HepG2 (cell line): ENCODE data around the gene H6PD. TPM values are rescaled to one million over a fixed set of nuclear protein-coding genes. Genes with fewer than 3 reads are reported as not detected.

Experiments
- KDM1A ChIP-seq: IDR thresholded peaks from 2 replicates; pipeline ENCODE4 v1.6.1; 2016; ENCODE audit warnings: missing compliant biosample characterization
- KDM2A ChIP-seq: sonication (generic); formaldehyde crosslinking; IDR thresholded peaks from 2 replicates; pipeline ENCODE4 v1.4.0; 2020; ENCODE audit warnings: low read depth, missing genetic modification reagents, borderline replicate concordance
- POGZ ChIP-seq: sonication (generic); formaldehyde crosslinking; IDR thresholded peaks from 2 replicates; pipeline ENCODE4 v1.4.0; 2020; ENCODE audit warnings: mild to moderate bottlenecking, missing genetic modification reagents
- SIX4 ChIP-seq: sonication (generic); formaldehyde crosslinking; IDR thresholded peaks from 2 replicates; pipeline ENCODE4 v1.4.0; 2020; ENCODE audit warnings: missing genetic modification reagents
- SRY ChIP-seq: sonication (generic); formaldehyde crosslinking; IDR thresholded peaks from 2 replicates; pipeline ENCODE4 v1.8.0; 2022; ENCODE audit warnings: mild to moderate bottlenecking, missing genetic modification reagents
- STAT5B ChIP-seq: sonication (generic); formaldehyde crosslinking; IDR thresholded peaks from 2 replicates; pipeline ENCODE4 v1.4.0; 2020; ENCODE audit warnings: missing genetic modification reagents
- TGIF2 ChIP-seq: IDR thresholded peaks from 2 replicates; pipeline ENCODE4 v1.6.1; 2016; ENCODE audit warnings: control low read depth, missing compliant biosample characterization
- ZNF431 ChIP-seq: sonication (generic); formaldehyde crosslinking; IDR thresholded peaks from 2 replicates; pipeline ENCODE4 v1.9.0; 2022; ENCODE audit warnings: missing genetic modification reagents, low read depth, mild to moderate bottlenecking, borderline replicate concordance
- ZNF546 ChIP-seq: sonication (generic); formaldehyde crosslinking; conservative IDR thresholded peaks from 2 replicates; pipeline ENCODE4 v1.8.1; 2023; ENCODE audit warnings: mild to moderate bottlenecking, missing genetic modification reagents
- ZNF616 ChIP-seq: sonication (generic); formaldehyde crosslinking; IDR thresholded peaks from 2 replicates; pipeline ENCODE4 v1.5.0; 2020; ENCODE audit warnings: low read depth, mild to moderate bottlenecking, missing genetic modification reagents
- ZNF773 ChIP-seq: sonication (generic); formaldehyde crosslinking; IDR thresholded peaks from 2 replicates; pipeline ENCODE4 v1.4.0; 2020; ENCODE audit warnings: missing genetic modification reagents, borderline replicate concordance
- polyA plus RNA-seq, 8 experiments: library from polyadenylated mRNA; depleted of rRNA in 3 of 8; stranded (reverse) in 7 of 8; unstranded in 1 of 8; fragments of >200 nt; fragmentation: Illumina TruSeq in 4 of 8; extraction: Trizol in 4 of 8; gene quantifications; 2 replicates each; pipeline versions ENCODE4 v1.2.1 to v1.2.3, GENCODE V29; 2011 to 2016; ENCODE audit warnings: low read depth in 4 of 8, missing spikeins in 1 of 8, mixed read lengths in 1 of 8; ENCODE audit not compliant: insufficient read depth in 1 of 8
- total RNA-seq, 5 experiments: library from RNA; depleted of rRNA; stranded (reverse); fragments of >200 nt; fragmentation: Illumina TruSeq; extraction: Trizol; gene quantifications; 2 replicates each; pipeline ENCODE4 v1.2.3, GENCODE V29; 2016; ENCODE audit warnings: low read depth in 1 of 5
- TF ChIP-seq, protein P1 (sequence below): sonication (generic); formaldehyde crosslinking; IDR thresholded peaks from 2 replicates; pipeline ENCODE4 v1.4.0; 2020; ENCODE audit warnings: missing genetic modification reagents, borderline replicate concordance
- TF ChIP-seq, protein P2 (sequence below): sonication (generic); formaldehyde crosslinking; IDR thresholded peaks from 2 replicates; pipeline ENCODE4 v1.8.0; 2022; ENCODE audit warnings: low read depth, missing genetic modification reagents
- TF ChIP-seq, protein P3 (sequence below): sonication (generic); formaldehyde crosslinking; conservative IDR thresholded peaks from 2 replicates; pipeline ENCODE4 v1.8.0; 2022; ENCODE audit warnings: mild to moderate bottlenecking, moderate library complexity, missing genetic modification reagents
- TF ChIP-seq, protein P4 (sequence below): sonication (generic); formaldehyde crosslinking; IDR thresholded peaks from 2 replicates; pipeline ENCODE4 v1.4.0; 2020; ENCODE audit warnings: missing genetic modification reagents, borderline replicate concordance
- TF ChIP-seq, protein P5 (sequence below): sonication (generic); formaldehyde crosslinking; IDR thresholded peaks from 2 replicates; pipeline ENCODE4 v1.4.0; 2020; ENCODE audit warnings: missing genetic modification reagents

The H6PD gene
- total and polyA plus RNA-seq, 2 of the 13 experiments (the other 11 are each of a cell fraction or from before 2014, with no cell fraction given): 9.3 to 14.1 TPM

DNA sequence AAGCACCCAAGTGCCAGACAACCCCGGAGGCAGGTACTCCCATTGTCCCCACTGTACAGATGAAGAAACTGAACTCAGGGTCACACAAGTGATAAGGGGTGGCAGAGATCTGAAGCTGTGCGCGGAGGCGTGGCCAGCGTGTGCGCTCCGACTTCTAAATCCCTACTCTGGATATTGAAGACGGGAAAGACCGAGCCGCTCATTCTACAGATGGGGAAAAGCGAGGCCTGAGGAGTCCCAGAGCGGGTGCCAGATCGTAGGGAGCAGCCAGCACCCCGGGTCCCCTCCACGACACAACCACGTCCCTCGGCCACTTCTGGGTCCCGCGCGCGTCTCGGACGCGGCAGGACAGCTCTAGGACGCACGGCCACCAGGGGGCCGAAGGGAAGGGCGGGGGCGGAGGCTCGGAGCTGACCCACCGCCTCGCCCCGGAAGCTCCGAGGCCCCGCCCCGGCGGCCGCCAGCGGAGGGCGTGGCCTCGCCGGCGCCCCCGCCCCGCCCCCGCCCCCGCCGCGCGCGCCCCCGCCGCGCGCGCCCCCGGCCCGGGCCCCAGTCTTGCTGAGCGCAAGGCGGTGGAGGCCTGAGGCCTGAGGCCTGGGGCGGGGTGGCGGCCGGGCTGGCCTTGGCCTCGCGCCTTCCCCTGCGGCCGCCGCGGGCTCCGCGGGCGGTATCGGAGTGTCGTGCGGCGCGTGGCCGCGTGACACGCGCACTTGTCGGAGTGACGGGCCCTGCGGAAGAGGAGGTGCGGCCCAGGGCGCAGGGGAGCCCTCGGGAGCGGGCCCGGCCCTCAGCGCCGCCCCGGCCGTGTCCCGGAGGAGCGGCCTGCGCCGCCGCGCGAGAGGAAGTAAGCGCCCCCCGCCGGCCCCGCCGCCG, at the start of gene H6PD (continued):
- TF ChIP-seq, protein P1, sequence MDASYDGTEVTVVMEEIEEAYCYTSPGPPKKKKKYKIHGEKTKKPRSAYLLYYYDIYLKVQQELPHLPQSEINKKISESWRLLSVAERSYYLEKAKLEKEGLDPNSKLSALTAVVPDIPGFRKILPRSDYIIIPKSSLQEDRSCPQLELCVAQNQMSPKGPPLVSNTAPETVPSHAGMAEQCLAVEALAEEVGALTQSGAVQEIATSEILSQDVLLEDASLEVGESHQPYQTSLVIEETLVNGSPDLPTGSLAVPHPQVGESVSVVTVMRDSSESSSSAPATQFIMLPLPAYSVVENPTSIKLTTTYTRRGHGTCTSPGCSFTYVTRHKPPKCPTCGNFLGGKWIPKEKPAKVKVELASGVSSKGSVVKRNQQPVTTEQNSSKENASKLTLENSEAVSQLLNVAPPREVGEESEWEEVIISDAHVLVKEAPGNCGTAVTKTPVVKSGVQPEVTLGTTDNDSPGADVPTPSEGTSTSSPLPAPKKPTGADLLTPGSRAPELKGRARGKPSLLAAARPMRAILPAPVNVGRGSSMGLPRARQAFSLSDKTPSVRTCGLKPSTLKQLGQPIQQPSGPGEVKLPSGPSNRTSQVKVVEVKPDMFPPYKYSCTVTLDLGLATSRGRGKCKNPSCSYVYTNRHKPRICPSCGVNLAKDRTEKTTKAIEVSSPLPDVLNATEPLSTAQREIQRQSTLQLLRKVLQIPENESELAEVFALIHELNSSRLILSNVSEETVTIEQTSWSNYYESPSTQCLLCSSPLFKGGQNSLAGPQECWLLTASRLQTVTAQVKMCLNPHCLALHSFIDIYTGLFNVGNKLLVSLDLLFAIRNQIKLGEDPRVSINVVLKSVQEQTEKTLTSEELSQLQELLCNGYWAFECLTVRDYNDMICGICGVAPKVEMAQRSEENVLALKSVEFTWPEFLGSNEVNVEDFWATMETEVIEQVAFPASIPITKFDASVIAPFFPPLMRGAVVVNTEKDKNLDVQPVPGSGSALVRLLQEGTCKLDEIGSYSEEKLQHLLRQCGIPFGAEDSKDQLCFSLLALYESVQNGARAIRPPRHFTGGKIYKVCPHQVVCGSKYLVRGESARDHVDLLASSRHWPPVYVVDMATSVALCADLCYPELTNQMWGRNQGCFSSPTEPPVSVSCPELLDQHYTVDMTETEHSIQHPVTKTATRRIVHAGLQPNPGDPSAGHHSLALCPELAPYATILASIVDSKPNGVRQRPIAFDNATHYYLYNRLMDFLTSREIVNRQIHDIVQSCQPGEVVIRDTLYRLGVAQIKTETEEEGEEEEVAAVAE: no peak
- TF ChIP-seq SIX4: no peak
- TF ChIP-seq, protein P2, sequence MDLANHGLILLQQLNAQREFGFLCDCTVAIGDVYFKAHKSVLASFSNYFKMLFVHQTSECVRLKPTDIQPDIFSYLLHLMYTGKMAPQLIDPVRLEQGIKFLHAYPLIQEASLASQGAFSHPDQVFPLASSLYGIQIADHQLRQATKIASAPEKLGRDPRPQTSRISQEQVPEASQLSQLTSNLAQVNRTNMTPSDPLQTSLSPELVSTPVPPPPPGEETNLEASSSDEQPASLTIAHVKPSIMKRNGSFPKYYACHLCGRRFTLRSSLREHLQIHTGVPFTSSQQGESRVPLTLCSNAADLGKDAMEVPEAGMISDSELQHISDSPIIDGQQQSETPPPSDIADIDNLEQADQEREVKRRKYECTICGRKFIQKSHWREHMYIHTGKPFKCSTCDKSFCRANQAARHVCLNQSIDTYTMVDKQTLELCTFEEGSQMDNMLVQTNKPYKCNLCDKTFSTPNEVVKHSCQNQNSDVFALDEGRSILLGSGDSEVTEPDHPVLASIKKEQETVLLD (CRISPR knock-in tag): peak; percentile 78
- TF ChIP-seq ZNF431 (CRISPR knock-in tag): no peak
- peak; percentile 81; the same call in 1 of the 2 replicates for TF ChIP-seq ZNF616 (CRISPR knock-in tag)
- peak; percentile 44; the same call in 1 of the 2 replicates for TF ChIP-seq SRY (CRISPR knock-in tag)
- TF ChIP-seq STAT5B: no peak
- TF ChIP-seq, protein P3, sequence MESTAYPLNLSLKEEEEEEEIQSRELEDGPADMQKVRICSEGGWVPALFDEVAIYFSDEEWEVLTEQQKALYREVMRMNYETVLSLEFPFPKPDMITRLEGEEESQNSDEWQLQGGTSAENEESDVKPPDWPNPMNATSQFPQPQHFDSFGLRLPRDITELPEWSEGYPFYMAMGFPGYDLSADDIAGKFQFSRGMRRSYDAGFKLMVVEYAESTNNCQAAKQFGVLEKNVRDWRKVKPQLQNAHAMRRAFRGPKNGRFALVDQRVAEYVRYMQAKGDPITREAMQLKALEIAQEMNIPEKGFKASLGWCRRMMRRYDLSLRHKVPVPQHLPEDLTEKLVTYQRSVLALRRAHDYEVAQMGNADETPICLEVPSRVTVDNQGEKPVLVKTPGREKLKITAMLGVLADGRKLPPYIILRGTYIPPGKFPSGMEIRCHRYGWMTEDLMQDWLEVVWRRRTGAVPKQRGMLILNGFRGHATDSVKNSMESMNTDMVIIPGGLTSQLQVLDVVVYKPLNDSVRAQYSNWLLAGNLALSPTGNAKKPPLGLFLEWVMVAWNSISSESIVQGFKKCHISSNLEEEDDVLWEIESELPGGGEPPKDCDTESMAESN (CRISPR knock-in tag): peak; percentile 74; the same call in 1 of the 2 replicates
- TF ChIP-seq POGZ (CRISPR knock-in tag): peak; percentile 68
- TF ChIP-seq KDM1A (CRISPR knock-in tag): peak; percentile 99
- TF ChIP-seq, protein P4, sequence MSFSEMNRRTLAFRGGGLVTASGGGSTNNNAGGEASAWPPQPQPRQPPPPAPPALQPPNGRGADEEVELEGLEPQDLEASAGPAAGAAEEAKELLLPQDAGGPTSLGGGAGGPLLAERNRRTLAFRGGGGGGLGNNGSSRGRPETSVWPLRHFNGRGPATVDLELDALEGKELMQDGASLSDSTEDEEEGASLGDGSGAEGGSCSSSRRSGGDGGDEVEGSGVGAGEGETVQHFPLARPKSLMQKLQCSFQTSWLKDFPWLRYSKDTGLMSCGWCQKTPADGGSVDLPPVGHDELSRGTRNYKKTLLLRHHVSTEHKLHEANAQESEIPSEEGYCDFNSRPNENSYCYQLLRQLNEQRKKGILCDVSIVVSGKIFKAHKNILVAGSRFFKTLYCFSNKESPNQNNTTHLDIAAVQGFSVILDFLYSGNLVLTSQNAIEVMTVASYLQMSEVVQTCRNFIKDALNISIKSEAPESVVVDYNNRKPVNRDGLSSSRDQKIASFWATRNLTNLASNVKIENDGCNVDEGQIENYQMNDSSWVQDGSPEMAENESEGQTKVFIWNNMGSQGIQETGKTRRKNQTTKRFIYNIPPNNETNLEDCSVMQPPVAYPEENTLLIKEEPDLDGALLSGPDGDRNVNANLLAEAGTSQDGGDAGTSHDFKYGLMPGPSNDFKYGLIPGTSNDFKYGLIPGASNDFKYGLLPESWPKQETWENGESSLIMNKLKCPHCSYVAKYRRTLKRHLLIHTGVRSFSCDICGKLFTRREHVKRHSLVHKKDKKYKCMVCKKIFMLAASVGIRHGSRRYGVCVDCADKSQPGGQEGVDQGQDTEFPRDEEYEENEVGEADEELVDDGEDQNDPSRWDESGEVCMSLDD (CRISPR knock-in tag): peak; percentile 89
- TF ChIP-seq ZNF546 (CRISPR knock-in tag): 0 out of 2 replicates have a peak, but pooled peaks have one; percentile 40
- TF ChIP-seq KDM2A (CRISPR knock-in tag): peak; percentile 82
- TF ChIP-seq, protein P5, sequence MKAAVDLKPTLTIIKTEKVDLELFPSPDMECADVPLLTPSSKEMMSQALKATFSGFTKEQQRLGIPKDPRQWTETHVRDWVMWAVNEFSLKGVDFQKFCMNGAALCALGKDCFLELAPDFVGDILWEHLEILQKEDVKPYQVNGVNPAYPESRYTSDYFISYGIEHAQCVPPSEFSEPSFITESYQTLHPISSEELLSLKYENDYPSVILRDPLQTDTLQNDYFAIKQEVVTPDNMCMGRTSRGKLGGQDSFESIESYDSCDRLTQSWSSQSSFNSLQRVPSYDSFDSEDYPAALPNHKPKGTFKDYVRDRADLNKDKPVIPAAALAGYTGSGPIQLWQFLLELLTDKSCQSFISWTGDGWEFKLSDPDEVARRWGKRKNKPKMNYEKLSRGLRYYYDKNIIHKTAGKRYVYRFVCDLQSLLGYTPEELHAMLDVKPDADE: 0 out of 2 replicates have a peak, but pooled peaks have one; percentile 25
- TF ChIP-seq ZNF773 (CRISPR knock-in tag): peak; percentile 94; the same call in 1 of the 2 replicates
- TF ChIP-seq TGIF2 (CRISPR knock-in tag): no peak; the same call in 1 of the 2 replicates
